Smooth muscle cell (in vitro differentiated cells): ENCODE results near the gene NELL1. TPM values are rescaled to one million over a fixed set of nuclear protein-coding genes. Genes with fewer than 3 reads are reported as not detected.

Experiments
- DNase-seq: peaks from one replicate; lab custom pipeline; 2025; ENCODE audit not compliant: unreplicated experiment; lab: John Stamatoyannopoulos, UW
- H2AFZ ChIP-seq: fragments of 200-600 bp; sonication (generic); 2 replicates; pipeline ENCODE4 v1.6.0; 2016; ENCODE audit warnings: antibody characterized with exemption, low read depth, mild to moderate bottlenecking
- H3F3A ChIP-seq: fragments of 200-600 bp; sonication (generic); 2 replicates; pipeline ENCODE4 v1.6.0; 2017; ENCODE audit warnings: antibody characterized with exemption, low read depth
- H3K27ac ChIP-seq: fragments of 200-600 bp; sonication (generic); 2 replicates; pipeline ENCODE4 v1.5.1; 2016; ENCODE audit warnings: low read depth, mild to moderate bottlenecking
- H3K27me3 ChIP-seq: fragments of 200-600 bp; sonication (generic); 2 replicates; pipeline ENCODE4 v1.6.1; 2016; ENCODE audit warnings: low read depth, mild to moderate bottlenecking
- H3K36me3 ChIP-seq: fragments of 200-600 bp; sonication (generic); 2 replicates; pipeline ENCODE4 v1.5.1; 2016; ENCODE audit warnings: low read depth
- H3K4me1 ChIP-seq: fragments of 200-600 bp; sonication (generic); 2 replicates; pipeline ENCODE4 v1.5.1; 2016; ENCODE audit warnings: low read depth
- H3K4me2 ChIP-seq: fragments of 200-600 bp; sonication (generic); 2 replicates; pipeline ENCODE4 v1.6.0; 2016; ENCODE audit warnings: mild to moderate bottlenecking
- H3K4me3 ChIP-seq: fragments of 200-600 bp; sonication (generic); 2 replicates; pipeline ENCODE4 v1.5.1; 2016; ENCODE audit warnings: mild to moderate bottlenecking
- H3K79me2 ChIP-seq: fragments of 200-600 bp; sonication (generic); 2 replicates; pipeline ENCODE4 v1.6.0; 2016; ENCODE audit warnings: low read depth, mild to moderate bottlenecking
- H3K9ac ChIP-seq: fragments of 200-600 bp; sonication (generic); 2 replicates; pipeline ENCODE4 v1.6.0; 2016; ENCODE audit warnings: low read depth
- H3K9me3 ChIP-seq: fragments of 200-600 bp; sonication (generic); replicated peaks from 2 replicates; pipeline ENCODE4 v1.5.1; 2016; ENCODE audit warnings: low read depth
- H4K20me1 ChIP-seq: fragments of 200-600 bp; sonication (generic); 2 replicates; pipeline ENCODE4 v1.6.0; 2016; ENCODE audit warnings: low read depth
- CTCF ChIP-seq: fragments of 200-600 bp; sonication (generic); IDR thresholded peaks from 2 replicates; pipeline ENCODE4 v1.5.1; 2017; ENCODE audit warnings: borderline replicate concordance, mild to moderate bottlenecking, antibody characterized with exemption; ENCODE audit not compliant: insufficient read depth, poor library complexity, severe bottlenecking
- WGBS: methylation state at CpG from one replicate; pipeline ENCODE4 v1.1.7; 2016; ENCODE audit warnings: low lambda C conversion rate; 5-methylcytosine and 5-hydroxymethylcytosine counted together
- polyA plus RNA-seq: library from polyadenylated mRNA; unstranded; fragments of >200 nt; fragmentation: Nextera tagmentation; extraction: Ambion mirVana; gene quantifications from 2 replicates; pipeline ENCODE4 v1.2.1, GENCODE V29; 2016
- total RNA-seq: library from RNA; depleted of rRNA; stranded (reverse); fragments of >200 nt; gene quantifications from 2 replicates; pipeline ENCODE4 v1.2.3, GENCODE V29; 2014

NELL1 gene
- total and polyA plus RNA-seq, 2 experiments from 2014 or later: not detected

GRCh38 chr11:21278840-21279239, 609.5 kb downstream of the NELL1 start:
- no peaks in the 10 kb centered on the region for H3K4me1 ChIP-seq
- H3K9me3 ChIP-seq: no peaks in the 10 kb centered on the region
- no peak for TF ChIP-seq CTCF
- H3K4me2 ChIP-seq: no peak overlapping the region
- no peaks in the 10 kb centered on the region for H3K27me3 ChIP-seq
- H2AFZ ChIP-seq: no peak overlapping the region
- H3F3A ChIP-seq: no peaks in the 10 kb centered on the region
- no peak overlapping the region for H3K27ac ChIP-seq
- no peaks in the 10 kb centered on the region for H4K20me1 ChIP-seq
- H3K79me2 ChIP-seq: no peaks in the 10 kb centered on the region
- H3K4me3 ChIP-seq: no peak overlapping the region
- H3K36me3 ChIP-seq: no peaks in the 10 kb centered on the region
- no peak overlapping the region for H3K9ac ChIP-seq
- DNase-seq: no peak
- WGBS: 80% methylated on average over 1 of the region's 1 CpG

- H3K4me1 ChIP-seq: no peaks in the 10 kb centered on the region
- no peaks in the 10 kb centered on the region for H3K9me3 ChIP-seq
- H4K20me1 ChIP-seq: no peaks in the 10 kb centered on the region
- no peak overlapping the region for H3K4me2 ChIP-seq
- H3K4me3 ChIP-seq: no peak overlapping the region
- no peak for DNase-seq
- WGBS: 44% methylated on average over 2 of the region's 2 CpGs
- no peaks in the 10 kb centered on the region for H3F3A ChIP-seq
- H2AFZ ChIP-seq: no peak overlapping the region
- H3K79me2 ChIP-seq: no peaks in the 10 kb centered on the region
- H3K27ac ChIP-seq: no peak overlapping the region
- no peak for TF ChIP-seq CTCF
- no peaks in the 10 kb centered on the region for H3K27me3 ChIP-seq
- H3K9ac ChIP-seq: no peak overlapping the region
- H3K36me3 ChIP-seq: no peaks in the 10 kb centered on the region
Observed at GRCh38 chr11:21285104-21285503, 615.7 kb downstream of the NELL1 start.

- no peak overlapping the region for H3K4me2 ChIP-seq
- no peaks in the 10 kb centered on the region for H3K79me2 ChIP-seq
- no peaks in the 10 kb centered on the region for H3F3A ChIP-seq
- no peaks in the 10 kb centered on the region for H3K4me1 ChIP-seq
- H2AFZ ChIP-seq: no peak overlapping the region
- no peak overlapping the region for H3K9ac ChIP-seq
- TF ChIP-seq CTCF: no peak
- no peak overlapping the region for H3K27ac ChIP-seq
- WGBS: 74% methylated on average over 4 of the region's 4 CpGs
- H3K4me3 ChIP-seq: no peak overlapping the region
- H4K20me1 ChIP-seq: no peaks in the 10 kb centered on the region
- H3K27me3 ChIP-seq: no peaks in the 10 kb centered on the region
- H3K36me3 ChIP-seq: no peaks in the 10 kb centered on the region
- no peak for DNase-seq
- no peaks in the 10 kb centered on the region for H3K9me3 ChIP-seq
Observed at GRCh38 chr11:21289686-21290085, 620.3 kb downstream of the NELL1 start.

GRCh38 chr11:21295508-21295907, 626.1 kb downstream of the NELL1 start:
- Histone ChIP-seq H2AFZ (no peak overlapping the region), H3K36me3 (no peaks in the 10 kb centered on the region), H3F3A (no peaks in the 10 kb centered on the region), H4K20me1 (no peaks in the 10 kb centered on the region), H3K79me2 (no peaks in the 10 kb centered on the region), H3K9ac (no peak overlapping the region), H3K4me3 (no peak overlapping the region), H3K27me3 (no peaks in the 10 kb centered on the region), H3K9me3 (no peaks in the 10 kb centered on the region), H3K4me1 (no peaks in the 10 kb centered on the region), H3K4me2 (no peak overlapping the region), H3K27ac (no peak overlapping the region)
- no peak for TF ChIP-seq CTCF
- 67% methylated on average over 2 of the region's 2 CpGs for WGBS
- no peak for DNase-seq
